Endodermal cell (in vitro differentiated cells): ENCODE results near the gene SYT1. TPM values are rescaled to one million over a fixed set of nuclear protein-coding genes. Genes with fewer than 3 reads are reported as not detected.
A peak's percentile ranks its signal among the peaks of the same experiment; 100 is the strongest.

Experiments used
- DNase-seq: peaks from one replicate; pipeline ENCODE4 v3.0.0-alpha.2; 2017
- H3K27ac ChIP-seq: 2 replicates; pipeline ENCODE4 v1.5.1; 2013; ENCODE audit warnings: mild to moderate bottlenecking, low read depth, low read length, moderate library complexity
- H3K27me3 ChIP-seq: 2 replicates; pipeline ENCODE4 v1.6.1; 2013; ENCODE audit warnings: mild to moderate bottlenecking, low read length, moderate library complexity; ENCODE audit not compliant: insufficient read depth, control insufficient read depth, poor library complexity, severe bottlenecking
- H3K36me3 ChIP-seq: 2 replicates; pipeline ENCODE4 v1.7.0; 2013; ENCODE audit warnings: mild to moderate bottlenecking, low read length, moderate library complexity; ENCODE audit not compliant: control insufficient read depth, insufficient read depth
- H3K4me1 ChIP-seq: one replicate; pipeline ENCODE4 v1.7.0; 2013; ENCODE audit warnings: low read length; ENCODE audit not compliant: control insufficient read depth, insufficient read depth
- H3K4me3 ChIP-seq: 2 replicates; pipeline ENCODE4 v1.5.1; 2013; ENCODE audit warnings: mild to moderate bottlenecking, low read length, moderate library complexity
- H3K9ac ChIP-seq: 2 replicates; pipeline ENCODE4 v1.6.1; 2013; ENCODE audit warnings: mild to moderate bottlenecking, low read length, moderate library complexity; ENCODE audit not compliant: poor library complexity, severe bottlenecking; ENCODE audit errors: extremely low read depth
- H3K9me3 ChIP-seq: 2 replicates; pipeline ENCODE4 v1.6.1; 2013; ENCODE audit warnings: mild to moderate bottlenecking, low read length, moderate library complexity; ENCODE audit not compliant: control insufficient read depth
- H3K27ac Mint-ChIP-seq: 2 replicates; pipeline ENCODE4 v1.8.0; 2020; ENCODE audit warnings: mixed read lengths
- H3K27me3 Mint-ChIP-seq: 2 replicates; pipeline ENCODE4 v1.8.0; 2021; ENCODE audit warnings: mild to moderate bottlenecking, mixed read lengths; ENCODE audit not compliant: insufficient read depth
- H3K36me3 Mint-ChIP-seq: 2 replicates; pipeline ENCODE4 v1.8.0; 2020; ENCODE audit warnings: low read depth, mixed read lengths
- H3K4me1 Mint-ChIP-seq: 2 replicates; pipeline ENCODE4 v1.8.0; 2020; ENCODE audit warnings: mixed read lengths
- H3K4me3 Mint-ChIP-seq: 2 replicates; pipeline ENCODE4 v1.8.0; 2020; ENCODE audit warnings: mild to moderate bottlenecking, moderate library complexity, mixed read lengths
- H3K9me3 Mint-ChIP-seq: 2 replicates; pipeline ENCODE4 v1.8.0; 2020; ENCODE audit warnings: mild to moderate bottlenecking, mixed read lengths
- WGBS, 2 experiments: methylation state at CpG; one replicate each; pipeline versions ENCODE4 v1.1.5 to v1.1.7; 2013; ENCODE audit warnings: missing lambda C conversion rate in 2 of 2, mixed read lengths in 1 of 2; ENCODE audit not compliant: insufficient coverage in 1 of 2, insufficient read length in 1 of 2; 5-methylcytosine and 5-hydroxymethylcytosine counted together
- total RNA-seq, 2 donors: library from RNA; stranded (reverse); fragmentation: NEBNext Ultra II Directional in 1 of 2; extraction: Animal tissue kit (Norgen Biotek cat#: 25700) in 1 of 2; gene quantifications; 2 replicates in 1 of 2; 3 replicates in 1 of 2; pipeline ENCODE4 v1.2.1, GENCODE V29; 2021
- TF ChIP-seq, protein P1 (sequence below): fragments of 200-600 bp; sonication (generic); conservative IDR thresholded peaks from 2 replicates; pipeline ENCODE4 v1.5.0; 2021; ENCODE audit warnings: antibody characterized with exemption, mild to moderate bottlenecking

The SYT1 gene
- total RNA-seq, 2 donors from 2014 or later: 6.8 to 10.7 TPM

DNA sequence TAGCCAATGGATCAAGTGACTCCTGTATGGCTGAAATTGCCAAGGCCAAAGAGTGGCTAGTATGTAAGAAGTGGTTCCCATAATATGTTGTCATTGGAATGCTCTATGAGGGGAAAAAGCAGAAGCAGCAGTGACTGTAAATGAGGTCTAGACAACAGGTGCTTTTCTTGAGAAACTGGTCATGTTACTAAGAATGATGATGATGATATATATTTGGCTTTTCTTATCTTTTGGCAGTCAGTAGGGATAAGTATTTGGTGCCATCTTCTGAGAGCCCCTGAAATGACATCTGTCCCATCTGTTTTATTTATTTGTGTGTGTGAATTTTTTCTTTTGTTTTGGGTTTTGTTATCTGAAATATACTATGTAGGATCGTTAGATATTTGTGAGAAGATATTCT lies 141.7 kb downstream of the SYT1 start:
- no peaks in the 10 kb centered on the region for H3K36me3 ChIP-seq
- Mint-ChIP-seq H3K4me1 (no peaks in the 10 kb centered on the region), H3K27me3 (no peaks in the 10 kb centered on the region), H3K36me3 (no peaks in the 10 kb centered on the region), H3K27ac (no peak overlapping the region), H3K9me3 (no peaks in the 10 kb centered on the region), H3K4me3 (no peak overlapping the region)
- H3K4me3 ChIP-seq: no peak overlapping the region
- no peaks in the 10 kb centered on the region for H3K27me3 ChIP-seq
- WGBS, 2 experiments: 86 to 100% methylated on average over 1 of the region's 1 CpG
- no peaks in the 10 kb centered on the region for H3K4me1 ChIP-seq
- no peak overlapping the region for H3K9ac ChIP-seq
- TF ChIP-seq, protein P1, sequence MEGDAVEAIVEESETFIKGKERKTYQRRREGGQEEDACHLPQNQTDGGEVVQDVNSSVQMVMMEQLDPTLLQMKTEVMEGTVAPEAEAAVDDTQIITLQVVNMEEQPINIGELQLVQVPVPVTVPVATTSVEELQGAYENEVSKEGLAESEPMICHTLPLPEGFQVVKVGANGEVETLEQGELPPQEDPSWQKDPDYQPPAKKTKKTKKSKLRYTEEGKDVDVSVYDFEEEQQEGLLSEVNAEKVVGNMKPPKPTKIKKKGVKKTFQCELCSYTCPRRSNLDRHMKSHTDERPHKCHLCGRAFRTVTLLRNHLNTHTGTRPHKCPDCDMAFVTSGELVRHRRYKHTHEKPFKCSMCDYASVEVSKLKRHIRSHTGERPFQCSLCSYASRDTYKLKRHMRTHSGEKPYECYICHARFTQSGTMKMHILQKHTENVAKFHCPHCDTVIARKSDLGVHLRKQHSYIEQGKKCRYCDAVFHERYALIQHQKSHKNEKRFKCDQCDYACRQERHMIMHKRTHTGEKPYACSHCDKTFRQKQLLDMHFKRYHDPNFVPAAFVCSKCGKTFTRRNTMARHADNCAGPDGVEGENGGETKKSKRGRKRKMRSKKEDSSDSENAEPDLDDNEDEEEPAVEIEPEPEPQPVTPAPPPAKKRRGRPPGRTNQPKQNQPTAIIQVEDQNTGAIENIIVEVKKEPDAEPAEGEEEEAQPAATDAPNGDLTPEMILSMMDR: peak; percentile 58
- H3K9me3 ChIP-seq: no peaks in the 10 kb centered on the region
- no peak overlapping the region for H3K27ac ChIP-seq
- DNase-seq: no peak

GRCh38 chr12:79008591-79008990 lies 144.0 kb downstream of the SYT1 start:
- no peak overlapping the region for H3K4me3 Mint-ChIP-seq
- no peak overlapping the region for H3K27ac Mint-ChIP-seq
- no peak overlapping the region for H3K27ac ChIP-seq
- no peaks in the 10 kb centered on the region for H3K9me3 ChIP-seq
- no peaks in the 10 kb centered on the region for H3K9me3 Mint-ChIP-seq
- no peaks in the 10 kb centered on the region for H3K27me3 ChIP-seq
- WGBS, 2 experiments: 98 to 100% methylated on average over 1 to 2 of the region's 2 CpGs
- H3K4me1 Mint-ChIP-seq: no peaks in the 10 kb centered on the region
- H3K9ac ChIP-seq: no peak overlapping the region
- H3K27me3 Mint-ChIP-seq: no peaks in the 10 kb centered on the region
- no peak overlapping the region for H3K4me3 ChIP-seq
- TF ChIP-seq, protein P1: no peak
- H3K36me3 Mint-ChIP-seq: no peaks in the 10 kb centered on the region
- H3K4me1 ChIP-seq: no peaks in the 10 kb centered on the region
- DNase-seq: no peak
- H3K36me3 ChIP-seq: no peaks in the 10 kb centered on the region

GRCh38 chr12:79012636-79013035 lies 148.1 kb downstream of the SYT1 start:
- TF ChIP-seq, protein P1: no peak
- H3K9me3 Mint-ChIP-seq: no peaks in the 10 kb centered on the region
- H3K4me3 ChIP-seq: no peak overlapping the region
- no peaks in the 10 kb centered on the region for H3K27me3 ChIP-seq
- 90% methylated on average over 3 of the region's 3 CpGs; no CpG with 5 or more reads in 1 of the 2 experiments for WGBS, 2 experiments
- H3K4me1 ChIP-seq: no peaks in the 10 kb centered on the region
- H3K4me3 Mint-ChIP-seq: no peak overlapping the region
- H3K27ac ChIP-seq: no peak overlapping the region
- H3K9ac ChIP-seq: no peak overlapping the region
- no peaks in the 10 kb centered on the region for H3K36me3 ChIP-seq
- H3K36me3 Mint-ChIP-seq: no peaks in the 10 kb centered on the region
- H3K4me1 Mint-ChIP-seq: no peaks in the 10 kb centered on the region
- H3K27me3 Mint-ChIP-seq: no peaks in the 10 kb centered on the region
- no peak for DNase-seq
- H3K27ac Mint-ChIP-seq: no peak overlapping the region
- H3K9me3 ChIP-seq: no peaks in the 10 kb centered on the region
